Chondrocyte (in vitro differentiated cells): Measurements from ENCODE around the gene ST6GALNAC6. TPM values are rescaled to one million over a fixed set of nuclear protein-coding genes. Genes with fewer than 3 reads are reported as not detected.
"Not testable (repeated sequence)": the region's sequence is repeated elsewhere in the genome, so short reads cannot be mapped to it uniquely, and the experiment has no call there.

Experiments used
- DNase-seq: peaks from one replicate; pipeline ENCODE4 v3.0.0; 2021; ENCODE audit warnings: mixed read lengths, low spot score
- H3K27ac Mint-ChIP-seq: one replicate; pipeline ENCODE4 v1.8.0; 2021; ENCODE audit warnings: mild to moderate bottlenecking, moderate library complexity, mixed read lengths; ENCODE audit not compliant: unreplicated experiment
- H3K27me3 Mint-ChIP-seq: 2 replicates; pipeline ENCODE4 v1.8.0; 2021; ENCODE audit warnings: low read depth, mixed read lengths
- H3K36me3 Mint-ChIP-seq: 2 replicates; pipeline ENCODE4 v1.8.0; 2021; ENCODE audit warnings: low read depth, mixed read lengths
- H3K4me1 Mint-ChIP-seq: 2 replicates; pipeline ENCODE4 v1.8.0; 2021; ENCODE audit warnings: low read depth, mild to moderate bottlenecking, mixed read lengths
- H3K4me3 Mint-ChIP-seq: one replicate; pipeline ENCODE4 v1.8.0; 2021; ENCODE audit warnings: mild to moderate bottlenecking, moderate library complexity, mixed read lengths; ENCODE audit not compliant: unreplicated experiment
- H3K9me3 Mint-ChIP-seq: 2 replicates; pipeline ENCODE4 v1.8.0; 2021; ENCODE audit warnings: low read depth, mixed read lengths
- CTCF ChIP-seq: fragments of 200-600 bp; sonication (generic); IDR thresholded peaks from 2 replicates; pipeline ENCODE4 v1.5.0; 2021; ENCODE audit warnings: antibody characterized with exemption, mild to moderate bottlenecking, moderate library complexity
- total RNA-seq: library from RNA; stranded (reverse); gene quantifications from 3 replicates; pipeline ENCODE4 v1.2.1, GENCODE V29; 2021

Gene ST6GALNAC6
- total RNA-seq, 1 donor from 2014 or later = 47.5 TPM

GRCh38 chr9:127884427-127884911 is 14.9 kb downstream of the ST6GALNAC6 start:
- Mint-ChIP-seq H3K4me1 (peaks cover 24% of the 10 kb centered on the region), H3K4me3 (no peak overlapping the region), H3K36me3 (peaks cover 15% of the 10 kb centered on the region), H3K27ac (peak overlapping the region; percentile 87), H3K27me3 (no peaks in the 10 kb centered on the region), H3K9me3 (no peaks in the 10 kb centered on the region)
- no peak for TF ChIP-seq CTCF
- DNase-seq = peak; percentile 82

GRCh38 chr9:127883959-127884358 is 15.4 kb downstream of the ST6GALNAC6 start:
- H3K4me3 Mint-ChIP-seq = no peak overlapping the region
- TF ChIP-seq CTCF = no peak
- no peak for DNase-seq
- H3K27ac Mint-ChIP-seq = peak overlapping the region; percentile 27
- H3K36me3 Mint-ChIP-seq = peaks cover 15% of the 10 kb centered on the region
- peaks cover 24% of the 10 kb centered on the region for H3K4me1 Mint-ChIP-seq
- H3K9me3 Mint-ChIP-seq = no peaks in the 10 kb centered on the region
- H3K27me3 Mint-ChIP-seq = no peaks in the 10 kb centered on the region

- not testable (repeated sequence) for H3K27me3 Mint-ChIP-seq, H3K27ac Mint-ChIP-seq, H3K36me3 Mint-ChIP-seq, H3K4me3 Mint-ChIP-seq, H3K9me3 Mint-ChIP-seq, DNase-seq
- H3K4me1 Mint-ChIP-seq = peaks cover 39% of the 10 kb centered on the region
Observed at GRCh38 chr9:127881715-127882114, 17.7 kb downstream of the ST6GALNAC6 start.

GRCh38 chr9:127880143-127880542 is 19.3 kb downstream of the ST6GALNAC6 start:
- H3K4me3 Mint-ChIP-seq = no peak overlapping the region
- no peaks in the 10 kb centered on the region for H3K9me3 Mint-ChIP-seq
- no peak for TF ChIP-seq CTCF
- DNase-seq = no peak
- no peak overlapping the region for H3K27ac Mint-ChIP-seq
- H3K27me3 Mint-ChIP-seq = no peaks in the 10 kb centered on the region
- peaks cover 3% of the 10 kb centered on the region for H3K36me3 Mint-ChIP-seq
- H3K4me1 Mint-ChIP-seq = peaks cover 43% of the 10 kb centered on the region

GRCh38 chr9:127878652-127879390 is 20.6 kb downstream of the ST6GALNAC6 start:
- H3K4me3 Mint-ChIP-seq = no peak overlapping the region
- no peaks in the 10 kb centered on the region for H3K9me3 Mint-ChIP-seq
- no peaks in the 10 kb centered on the region for H3K27me3 Mint-ChIP-seq
- no peaks in the 10 kb centered on the region for H3K36me3 Mint-ChIP-seq
- no peak for DNase-seq
- no peak overlapping the region for H3K27ac Mint-ChIP-seq
- TF ChIP-seq CTCF = no peak
- peaks cover 40% of the 10 kb centered on the region for H3K4me1 Mint-ChIP-seq
